Measurements from ENCODE around the gene FBXO27.

DNA sequence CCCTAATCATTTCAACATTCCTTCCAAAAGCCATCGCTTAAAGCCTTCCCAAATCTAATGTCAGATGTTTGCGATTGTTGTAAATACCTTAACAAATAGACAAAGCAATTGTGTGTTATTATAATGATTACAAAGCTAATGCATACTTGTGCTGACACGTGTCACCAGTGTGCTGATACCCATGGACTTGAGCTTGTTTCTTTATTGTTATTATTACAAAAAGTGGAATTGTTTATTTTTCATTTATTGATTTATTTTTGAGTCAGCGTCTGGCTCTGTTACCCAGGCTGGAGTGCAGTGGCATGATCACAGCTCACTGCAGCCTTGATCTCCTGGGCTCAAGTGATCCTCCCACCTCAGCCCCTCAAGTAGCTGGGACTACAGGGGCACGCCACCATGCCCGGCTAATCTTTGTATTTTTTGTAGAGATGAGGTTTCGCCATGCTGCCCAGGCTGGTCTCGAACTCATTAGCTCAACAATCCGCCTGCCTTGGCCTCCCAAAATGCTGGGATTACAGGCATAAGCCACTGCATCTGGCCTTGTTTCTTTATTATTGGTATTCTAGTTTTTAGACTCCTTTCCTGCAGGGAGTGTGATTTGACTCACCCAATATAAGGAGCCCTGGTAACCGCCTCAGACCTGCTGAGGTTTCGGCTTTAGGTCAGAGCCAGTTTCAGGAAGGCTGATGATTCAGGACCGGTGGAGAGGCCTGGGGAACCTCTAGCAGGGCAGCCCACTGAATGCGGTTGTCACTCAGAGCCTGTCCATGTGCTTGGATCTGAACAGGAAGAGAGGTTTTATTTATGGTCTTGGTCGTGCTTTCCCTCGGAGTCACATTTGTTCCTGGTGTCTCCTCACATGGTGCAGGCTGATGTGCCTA, 54.7 kb downstream of the FBXO27 start:
- no peak for TF ChIP-seq GTF2I (CRISPR knock-in tag; conservative IDR thresholded peaks at IDR 0.05)
- TF ChIP-seq, protein P1, sequence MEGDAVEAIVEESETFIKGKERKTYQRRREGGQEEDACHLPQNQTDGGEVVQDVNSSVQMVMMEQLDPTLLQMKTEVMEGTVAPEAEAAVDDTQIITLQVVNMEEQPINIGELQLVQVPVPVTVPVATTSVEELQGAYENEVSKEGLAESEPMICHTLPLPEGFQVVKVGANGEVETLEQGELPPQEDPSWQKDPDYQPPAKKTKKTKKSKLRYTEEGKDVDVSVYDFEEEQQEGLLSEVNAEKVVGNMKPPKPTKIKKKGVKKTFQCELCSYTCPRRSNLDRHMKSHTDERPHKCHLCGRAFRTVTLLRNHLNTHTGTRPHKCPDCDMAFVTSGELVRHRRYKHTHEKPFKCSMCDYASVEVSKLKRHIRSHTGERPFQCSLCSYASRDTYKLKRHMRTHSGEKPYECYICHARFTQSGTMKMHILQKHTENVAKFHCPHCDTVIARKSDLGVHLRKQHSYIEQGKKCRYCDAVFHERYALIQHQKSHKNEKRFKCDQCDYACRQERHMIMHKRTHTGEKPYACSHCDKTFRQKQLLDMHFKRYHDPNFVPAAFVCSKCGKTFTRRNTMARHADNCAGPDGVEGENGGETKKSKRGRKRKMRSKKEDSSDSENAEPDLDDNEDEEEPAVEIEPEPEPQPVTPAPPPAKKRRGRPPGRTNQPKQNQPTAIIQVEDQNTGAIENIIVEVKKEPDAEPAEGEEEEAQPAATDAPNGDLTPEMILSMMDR (IDR thresholded peaks at IDR 0.05): no peak
- no peak for TF ChIP-seq NFYB (CRISPR knock-in tag; conservative IDR thresholded peaks at IDR 0.05; ENCODE audit: low read depth)
- TF ChIP-seq CREB1 (CRISPR knock-in tag; IDR thresholded peaks at IDR 0.05): no peak
- no peak for TF ChIP-seq OVOL2 (CRISPR knock-in tag; IDR thresholded peaks at IDR 0.05; ENCODE audit: borderline replicate concordance)
- TF ChIP-seq JAZF1 (CRISPR knock-in tag; IDR thresholded peaks at IDR 0.05): no peak
- TF ChIP-seq, protein P2, sequence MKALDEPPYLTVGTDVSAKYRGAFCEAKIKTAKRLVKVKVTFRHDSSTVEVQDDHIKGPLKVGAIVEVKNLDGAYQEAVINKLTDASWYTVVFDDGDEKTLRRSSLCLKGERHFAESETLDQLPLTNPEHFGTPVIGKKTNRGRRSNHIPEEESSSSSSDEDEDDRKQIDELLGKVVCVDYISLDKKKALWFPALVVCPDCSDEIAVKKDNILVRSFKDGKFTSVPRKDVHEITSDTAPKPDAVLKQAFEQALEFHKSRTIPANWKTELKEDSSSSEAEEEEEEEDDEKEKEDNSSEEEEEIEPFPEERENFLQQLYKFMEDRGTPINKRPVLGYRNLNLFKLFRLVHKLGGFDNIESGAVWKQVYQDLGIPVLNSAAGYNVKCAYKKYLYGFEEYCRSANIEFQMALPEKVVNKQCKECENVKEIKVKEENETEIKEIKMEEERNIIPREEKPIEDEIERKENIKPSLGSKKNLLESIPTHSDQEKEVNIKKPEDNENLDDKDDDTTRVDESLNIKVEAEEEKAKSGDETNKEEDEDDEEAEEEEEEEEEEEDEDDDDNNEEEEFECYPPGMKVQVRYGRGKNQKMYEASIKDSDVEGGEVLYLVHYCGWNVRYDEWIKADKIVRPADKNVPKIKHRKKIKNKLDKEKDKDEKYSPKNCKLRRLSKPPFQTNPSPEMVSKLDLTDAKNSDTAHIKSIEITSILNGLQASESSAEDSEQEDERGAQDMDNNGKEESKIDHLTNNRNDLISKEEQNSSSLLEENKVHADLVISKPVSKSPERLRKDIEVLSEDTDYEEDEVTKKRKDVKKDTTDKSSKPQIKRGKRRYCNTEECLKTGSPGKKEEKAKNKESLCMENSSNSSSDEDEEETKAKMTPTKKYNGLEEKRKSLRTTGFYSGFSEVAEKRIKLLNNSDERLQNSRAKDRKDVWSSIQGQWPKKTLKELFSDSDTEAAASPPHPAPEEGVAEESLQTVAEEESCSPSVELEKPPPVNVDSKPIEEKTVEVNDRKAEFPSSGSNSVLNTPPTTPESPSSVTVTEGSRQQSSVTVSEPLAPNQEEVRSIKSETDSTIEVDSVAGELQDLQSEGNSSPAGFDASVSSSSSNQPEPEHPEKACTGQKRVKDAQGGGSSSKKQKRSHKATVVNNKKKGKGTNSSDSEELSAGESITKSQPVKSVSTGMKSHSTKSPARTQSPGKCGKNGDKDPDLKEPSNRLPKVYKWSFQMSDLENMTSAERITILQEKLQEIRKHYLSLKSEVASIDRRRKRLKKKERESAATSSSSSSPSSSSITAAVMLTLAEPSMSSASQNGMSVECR (CRISPR knock-in tag; IDR thresholded peaks at IDR 0.05; ENCODE audit: borderline replicate concordance): no peak
- no peak for TF ChIP-seq SMAD3 (CRISPR knock-in tag; IDR thresholded peaks at IDR 0.05; ENCODE audit: borderline replicate concordance)
- TF ChIP-seq FOXK1 (CRISPR knock-in tag; IDR thresholded peaks at IDR 0.05): no peak
- TF ChIP-seq, protein P3, sequence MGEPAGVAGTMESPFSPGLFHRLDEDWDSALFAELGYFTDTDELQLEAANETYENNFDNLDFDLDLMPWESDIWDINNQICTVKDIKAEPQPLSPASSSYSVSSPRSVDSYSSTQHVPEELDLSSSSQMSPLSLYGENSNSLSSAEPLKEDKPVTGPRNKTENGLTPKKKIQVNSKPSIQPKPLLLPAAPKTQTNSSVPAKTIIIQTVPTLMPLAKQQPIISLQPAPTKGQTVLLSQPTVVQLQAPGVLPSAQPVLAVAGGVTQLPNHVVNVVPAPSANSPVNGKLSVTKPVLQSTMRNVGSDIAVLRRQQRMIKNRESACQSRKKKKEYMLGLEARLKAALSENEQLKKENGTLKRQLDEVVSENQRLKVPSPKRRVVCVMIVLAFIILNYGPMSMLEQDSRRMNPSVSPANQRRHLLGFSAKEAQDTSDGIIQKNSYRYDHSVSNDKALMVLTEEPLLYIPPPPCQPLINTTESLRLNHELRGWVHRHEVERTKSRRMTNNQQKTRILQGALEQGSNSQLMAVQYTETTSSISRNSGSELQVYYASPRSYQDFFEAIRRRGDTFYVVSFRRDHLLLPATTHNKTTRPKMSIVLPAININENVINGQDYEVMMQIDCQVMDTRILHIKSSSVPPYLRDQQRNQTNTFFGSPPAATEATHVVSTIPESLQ (CRISPR knock-in tag; IDR thresholded peaks at IDR 0.05): no peak
- TF ChIP-seq, protein P4, sequence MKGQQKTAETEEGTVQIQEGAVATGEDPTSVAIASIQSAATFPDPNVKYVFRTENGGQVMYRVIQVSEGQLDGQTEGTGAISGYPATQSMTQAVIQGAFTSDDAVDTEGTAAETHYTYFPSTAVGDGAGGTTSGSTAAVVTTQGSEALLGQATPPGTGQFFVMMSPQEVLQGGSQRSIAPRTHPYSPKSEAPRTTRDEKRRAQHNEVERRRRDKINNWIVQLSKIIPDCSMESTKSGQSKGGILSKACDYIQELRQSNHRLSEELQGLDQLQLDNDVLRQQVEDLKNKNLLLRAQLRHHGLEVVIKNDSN (CRISPR knock-in tag; IDR thresholded peaks at IDR 0.05): no peak
- TF ChIP-seq, protein P5, sequence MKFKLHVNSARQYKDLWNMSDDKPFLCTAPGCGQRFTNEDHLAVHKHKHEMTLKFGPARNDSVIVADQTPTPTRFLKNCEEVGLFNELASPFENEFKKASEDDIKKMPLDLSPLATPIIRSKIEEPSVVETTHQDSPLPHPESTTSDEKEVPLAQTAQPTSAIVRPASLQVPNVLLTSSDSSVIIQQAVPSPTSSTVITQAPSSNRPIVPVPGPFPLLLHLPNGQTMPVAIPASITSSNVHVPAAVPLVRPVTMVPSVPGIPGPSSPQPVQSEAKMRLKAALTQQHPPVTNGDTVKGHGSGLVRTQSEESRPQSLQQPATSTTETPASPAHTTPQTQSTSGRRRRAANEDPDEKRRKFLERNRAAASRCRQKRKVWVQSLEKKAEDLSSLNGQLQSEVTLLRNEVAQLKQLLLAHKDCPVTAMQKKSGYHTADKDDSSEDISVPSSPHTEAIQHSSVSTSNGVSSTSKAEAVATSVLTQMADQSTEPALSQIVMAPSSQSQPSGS (CRISPR knock-in tag; IDR thresholded peaks at IDR 0.05; ENCODE audit: borderline replicate concordance, low read depth): no peak
- no peak for TF ChIP-seq SP1 (CRISPR knock-in tag; conservative IDR thresholded peaks at IDR 0.05)
- TF ChIP-seq, protein P6, sequence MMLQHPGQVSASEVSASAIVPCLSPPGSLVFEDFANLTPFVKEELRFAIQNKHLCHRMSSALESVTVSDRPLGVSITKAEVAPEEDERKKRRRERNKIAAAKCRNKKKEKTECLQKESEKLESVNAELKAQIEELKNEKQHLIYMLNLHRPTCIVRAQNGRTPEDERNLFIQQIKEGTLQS (CRISPR knock-in tag; conservative IDR thresholded peaks at IDR 0.05): no peak
